Smooth muscle cell (in vitro differentiated cells): Measurements from ENCODE around the gene KCTD5. TPM values are rescaled to one million over a fixed set of nuclear protein-coding genes. Genes with fewer than 3 reads are reported as not detected.

ENCODE experiments used
- DNase-seq: peaks from one replicate; lab custom pipeline; 2025; ENCODE audit not compliant: unreplicated experiment; lab: John Stamatoyannopoulos, UW
- H2AFZ ChIP-seq: fragments of 200-600 bp; sonication (generic); 2 replicates; pipeline ENCODE4 v1.6.0; 2016; ENCODE audit warnings: antibody characterized with exemption, low read depth, mild to moderate bottlenecking
- H3F3A ChIP-seq: fragments of 200-600 bp; sonication (generic); 2 replicates; pipeline ENCODE4 v1.6.0; 2017; ENCODE audit warnings: antibody characterized with exemption, low read depth
- H3K27ac ChIP-seq: fragments of 200-600 bp; sonication (generic); 2 replicates; pipeline ENCODE4 v1.5.1; 2016; ENCODE audit warnings: low read depth, mild to moderate bottlenecking
- H3K27me3 ChIP-seq: fragments of 200-600 bp; sonication (generic); 2 replicates; pipeline ENCODE4 v1.6.1; 2016; ENCODE audit warnings: low read depth, mild to moderate bottlenecking
- H3K36me3 ChIP-seq: fragments of 200-600 bp; sonication (generic); 2 replicates; pipeline ENCODE4 v1.5.1; 2016; ENCODE audit warnings: low read depth
- H3K4me1 ChIP-seq: fragments of 200-600 bp; sonication (generic); 2 replicates; pipeline ENCODE4 v1.5.1; 2016; ENCODE audit warnings: low read depth
- H3K4me2 ChIP-seq: fragments of 200-600 bp; sonication (generic); 2 replicates; pipeline ENCODE4 v1.6.0; 2016; ENCODE audit warnings: mild to moderate bottlenecking
- H3K4me3 ChIP-seq: fragments of 200-600 bp; sonication (generic); 2 replicates; pipeline ENCODE4 v1.5.1; 2016; ENCODE audit warnings: mild to moderate bottlenecking
- H3K79me2 ChIP-seq: fragments of 200-600 bp; sonication (generic); 2 replicates; pipeline ENCODE4 v1.6.0; 2016; ENCODE audit warnings: low read depth, mild to moderate bottlenecking
- H3K9ac ChIP-seq: fragments of 200-600 bp; sonication (generic); 2 replicates; pipeline ENCODE4 v1.6.0; 2016; ENCODE audit warnings: low read depth
- H3K9me3 ChIP-seq: fragments of 200-600 bp; sonication (generic); replicated peaks from 2 replicates; pipeline ENCODE4 v1.5.1; 2016; ENCODE audit warnings: low read depth
- H4K20me1 ChIP-seq: fragments of 200-600 bp; sonication (generic); 2 replicates; pipeline ENCODE4 v1.6.0; 2016; ENCODE audit warnings: low read depth
- CTCF ChIP-seq: fragments of 200-600 bp; sonication (generic); IDR thresholded peaks from 2 replicates; pipeline ENCODE4 v1.5.1; 2017; ENCODE audit warnings: borderline replicate concordance, mild to moderate bottlenecking, antibody characterized with exemption; ENCODE audit not compliant: insufficient read depth, poor library complexity, severe bottlenecking
- WGBS: methylation state at CpG from one replicate; pipeline ENCODE4 v1.1.7; 2016; ENCODE audit warnings: low lambda C conversion rate; 5-methylcytosine and 5-hydroxymethylcytosine counted together
- polyA plus RNA-seq: library from polyadenylated mRNA; unstranded; fragments of >200 nt; fragmentation: Nextera tagmentation; extraction: Ambion mirVana; gene quantifications from 2 replicates; pipeline ENCODE4 v1.2.1, GENCODE V29; 2016
- total RNA-seq: library from RNA; depleted of rRNA; stranded (reverse); fragments of >200 nt; gene quantifications from 2 replicates; pipeline ENCODE4 v1.2.3, GENCODE V29; 2014

KCTD5 gene
- total and polyA plus RNA-seq, 2 experiments from 2014 or later = 35.5 to 38.2 TPM

DNA sequence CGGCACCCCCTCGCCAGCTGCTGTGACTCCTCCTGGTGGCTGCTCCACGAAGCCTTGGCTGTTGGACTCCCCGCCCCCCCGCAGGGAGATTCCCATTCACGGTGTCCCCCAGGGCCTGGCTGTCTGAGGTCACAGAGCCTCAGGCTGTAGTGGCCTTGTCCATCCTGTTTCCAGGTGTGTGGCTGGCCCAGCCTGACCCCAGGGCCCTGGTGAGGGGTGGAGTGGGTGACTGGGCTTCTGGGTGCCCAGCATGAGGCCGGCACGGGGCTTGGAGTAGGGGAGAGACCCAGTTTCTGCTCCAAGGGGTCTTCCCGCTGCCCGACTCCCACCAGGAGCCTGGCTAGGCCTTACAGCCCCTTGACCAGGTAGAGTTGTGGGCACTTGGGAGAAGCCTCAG, 27.3 kb downstream of the KCTD5 start:
- 98% methylated on average over 10 of the region's 10 CpGs for WGBS

DNA sequence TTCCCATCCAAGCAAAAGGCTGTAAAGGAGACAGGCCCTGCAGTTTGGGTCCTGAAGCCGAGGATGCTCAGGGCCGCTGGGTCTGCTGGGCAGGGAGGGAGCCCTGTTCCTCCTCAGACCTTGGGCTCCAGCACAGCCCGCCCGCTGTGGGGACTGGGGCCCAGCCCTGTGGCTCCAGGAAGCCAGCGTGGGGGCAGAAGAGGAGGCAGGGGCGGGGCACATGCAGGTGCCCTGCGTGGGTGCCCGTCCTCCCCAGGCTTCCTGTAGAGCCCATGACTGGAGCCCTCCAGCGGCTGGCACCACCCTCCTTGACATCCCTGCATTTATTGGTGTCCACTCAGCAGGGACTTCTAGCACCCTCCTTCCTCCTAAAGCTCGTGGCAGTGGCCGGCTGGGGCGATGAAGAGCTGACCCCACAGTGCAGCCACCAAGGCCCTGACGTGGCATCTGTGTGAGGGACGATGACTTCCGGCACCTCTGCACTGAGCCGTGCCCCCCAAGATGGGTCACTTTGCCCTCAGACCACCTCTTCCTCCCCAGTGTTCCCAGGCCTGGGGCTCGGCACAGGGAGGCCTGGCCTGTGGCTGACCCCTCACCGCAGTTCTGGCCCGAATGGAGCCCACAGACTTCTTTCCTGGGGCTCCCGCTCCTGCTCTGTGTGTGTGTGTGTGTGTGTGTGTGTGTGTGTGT, 27.8 kb downstream of the KCTD5 start:
- Histone ChIP-seq H3K4me1 (no peaks in the 10 kb centered on the region), H3K4me3 (no peak overlapping the region), H4K20me1 (peaks cover 33% of the 10 kb centered on the region), H3K27ac (no peak overlapping the region), H3K9me3 (no peaks in the 10 kb centered on the region), H3K27me3 (no peaks in the 10 kb centered on the region), H3K79me2 (no peaks in the 10 kb centered on the region), H2AFZ (no peak overlapping the region), H3K36me3 (no peaks in the 10 kb centered on the region), H3F3A (no peaks in the 10 kb centered on the region), H3K9ac (no peak overlapping the region), H3K4me2 (no peak overlapping the region)
- DNase-seq = no peak
- 97% methylated on average over 15 of the region's 20 CpGs for WGBS
- no peak for TF ChIP-seq CTCF

More for the DNA sequence above, 27.3 kb downstream of the KCTD5 start:
- TF ChIP-seq CTCF = no peak
- DNase-seq = no peak
- H3K9me3 ChIP-seq = no peaks in the 10 kb centered on the region
- no peaks in the 10 kb centered on the region for H3K4me1 ChIP-seq
- no peaks in the 10 kb centered on the region for H3F3A ChIP-seq
- no peaks in the 10 kb centered on the region for H3K27me3 ChIP-seq
- no peak overlapping the region for H3K4me2 ChIP-seq
- H2AFZ ChIP-seq = no peak overlapping the region
- no peaks in the 10 kb centered on the region for H3K36me3 ChIP-seq
- H3K27ac ChIP-seq = no peak overlapping the region
- peaks cover 36% of the 10 kb centered on the region for H4K20me1 ChIP-seq
- no peaks in the 10 kb centered on the region for H3K79me2 ChIP-seq
- H3K9ac ChIP-seq = no peak overlapping the region
- H3K4me3 ChIP-seq = no peak overlapping the region

- no peaks in the 10 kb centered on the region for H3K79me2 ChIP-seq
- H3K27me3 ChIP-seq = no peaks in the 10 kb centered on the region
- H2AFZ ChIP-seq = no peak overlapping the region
- H3K9me3 ChIP-seq = no peaks in the 10 kb centered on the region
- TF ChIP-seq CTCF = no peak
- H3K9ac ChIP-seq = no peak overlapping the region
- H3K36me3 ChIP-seq = no peaks in the 10 kb centered on the region
- no peaks in the 10 kb centered on the region for H3K4me1 ChIP-seq
- no peak overlapping the region for H3K27ac ChIP-seq
- H4K20me1 ChIP-seq = peaks cover 29% of the 10 kb centered on the region
- no peaks in the 10 kb centered on the region for H3F3A ChIP-seq
- DNase-seq = no peak
- H3K4me2 ChIP-seq = no peak overlapping the region
- WGBS = 93% methylated on average over 10 of the region's 11 CpGs
- no peak overlapping the region for H3K4me3 ChIP-seq
Observed at GRCh38 chr16:2710711-2711231, 28.4 kb downstream of the KCTD5 start.
